CD4-positive, alpha-beta T cell treated with Interleukin-10 for 1 hour (primary cell): Measurements from ENCODE around the gene RAI2.
"Not testable (repeated sequence)": the region's sequence is repeated elsewhere in the genome, so short reads cannot be mapped to it uniquely, and the experiment has no call there.

Source experiments
- DNase-seq: peaks from one replicate; pipeline ENCODE4 v3.0.0-alpha.2; 2020

Gene RAI2

GRCh38 chrX:17826609-17827496, 34.2 kb downstream of the RAI2 start:
- no peak for DNase-seq

GRCh38 chrX:17824980-17825379, 36.1 kb downstream of the RAI2 start:
- DNase-seq: no peak

GRCh38 chrX:17822351-17822750, 38.7 kb downstream of the RAI2 start:
- no peak for DNase-seq

GRCh38 chrX:17820100-17820499, 41.0 kb downstream of the RAI2 start:
- DNase-seq: no peak

GRCh38 chrX:17818726-17819125, 42.4 kb downstream of the RAI2 start:
- no peak for DNase-seq

GRCh38 chrX:17817251-17817650, 43.8 kb downstream of the RAI2 start:
- no peak for DNase-seq

- DNase-seq: no peak
These were observed 46.5 kb downstream of the RAI2 start for GRCh38 chrX:17814557-17814956.

- no peak for DNase-seq
These were observed 47.0 kb downstream of the RAI2 start for GRCh38 chrX:17814059-17814458.

GRCh38 chrX:17813277-17813676, 47.8 kb downstream of the RAI2 start:
- no peak for DNase-seq

- no peak for DNase-seq
These were observed 48.3 kb downstream of the RAI2 start for GRCh38 chrX:17812763-17813162.

- DNase-seq: no peak
These were observed 51.1 kb downstream of the RAI2 start for GRCh38 chrX:17809984-17810383.

- DNase-seq: no peak
These were observed 51.8 kb downstream of the RAI2 start for GRCh38 chrX:17809273-17809672.

- DNase-seq: no peak
These were observed 56.0 kb downstream of the RAI2 start for GRCh38 chrX:17805120-17805519.

- no peak for DNase-seq
These were observed 57.6 kb downstream of the RAI2 start for GRCh38 chrX:17803449-17803848.

- DNase-seq: no peak
These were observed 58.3 kb downstream of the RAI2 start for GRCh38 chrX:17802756-17803155.

- DNase-seq: no peak
These were observed 59.7 kb downstream of the RAI2 start for GRCh38 chrX:17801431-17801830.

GRCh38 chrX:17798921-17799320, 62.2 kb downstream of the RAI2 start:
- DNase-seq: no peak

GRCh38 chrX:17792826-17793225, 68.3 kb downstream of the RAI2 start:
- DNase-seq: no peak

- no peak for DNase-seq
These were observed 72.0 kb downstream of the RAI2 start for GRCh38 chrX:17788956-17789562.

GRCh38 chrX:17788439-17788838, 72.7 kb downstream of the RAI2 start:
- DNase-seq: peak; percentile 27

- DNase-seq: no peak
These were observed 73.5 kb downstream of the RAI2 start for GRCh38 chrX:17787557-17787956.

GRCh38 chrX:17786554-17787347, 74.3 kb downstream of the RAI2 start:
- DNase-seq: not testable (repeated sequence)

GRCh38 chrX:17779434-17779833, 81.7 kb downstream of the RAI2 start:
- DNase-seq: no peak

- DNase-seq: no peak
These were observed 82.1 kb downstream of the RAI2 start for GRCh38 chrX:17778997-17779396.
